HTR-8/SVneo (cell line): ENCODE results near the gene SORL1-AS1.
"Not testable (repeated sequence)": the region's sequence is repeated elsewhere in the genome, so short reads cannot be mapped to it uniquely, and the experiment has no call there.

Source experiments
- DNase-seq: peaks from one replicate; pipeline ENCODE4 v3.0.0; 2011; ENCODE audit warnings: low spot score, mixed read lengths; ENCODE audit not compliant: insufficient read length
- FAIRE-seq: peaks from 2 replicates; lab custom pipeline; 2011; peaks lifted over from hg19 to GRCh38; lab: Jason Lieb, UNC

Gene SORL1-AS1

GRCh38 chr11:121452609-121453150 lies at the start of gene SORL1-AS1:
TSS of gene SORL1-AS1 (minus strand) at chr11:121452967.
- FAIRE-seq (no peak), DNase-seq (peak; percentile 10)

DNA sequence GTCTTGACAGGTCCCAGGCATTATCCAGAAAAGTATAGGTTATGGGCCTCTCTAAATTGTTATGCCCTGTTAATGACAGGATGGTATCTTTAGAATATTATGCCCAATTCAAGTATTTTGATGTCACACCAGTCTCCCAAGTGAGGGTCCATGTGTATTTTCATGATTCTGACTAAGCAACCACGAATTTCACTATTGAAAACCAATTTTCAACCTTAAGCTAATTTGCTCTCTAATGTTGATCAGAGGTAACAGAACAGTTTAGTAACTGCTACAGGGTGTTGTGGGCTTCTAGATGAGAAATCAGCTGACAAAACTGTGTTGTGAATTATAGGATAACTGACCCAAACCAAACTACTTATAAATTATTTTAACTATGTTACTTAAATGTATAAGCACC lies 48.0 kb upstream of the SORL1-AS1 start:
- DNase-seq: no peak
- FAIRE-seq: no peak

GRCh38 chr11:121500275-121500674 lies 47.5 kb upstream of the SORL1-AS1 start:
- FAIRE-seq (no peak), DNase-seq (no peak)

DNA sequence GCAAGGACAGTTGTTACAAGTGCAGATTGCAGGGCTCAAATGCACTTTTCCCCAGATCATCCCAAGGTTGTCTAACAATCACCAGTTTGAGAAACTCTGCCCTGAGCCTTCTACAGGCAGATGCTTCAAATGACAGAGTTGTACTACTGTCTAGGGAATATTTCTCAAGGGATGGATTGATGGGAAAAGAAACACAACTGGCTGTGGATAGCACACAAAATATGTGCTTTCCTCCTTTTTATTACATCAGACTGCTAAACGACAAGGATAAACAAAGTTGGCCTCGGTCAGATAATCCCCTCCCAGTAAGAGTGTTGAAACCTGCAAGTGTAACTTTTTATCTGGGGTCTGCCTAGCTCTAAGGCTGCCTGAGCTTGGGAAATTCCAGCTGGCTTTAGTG lies 46.6 kb upstream of the SORL1-AS1 start:
- no peak for FAIRE-seq
- DNase-seq: no peak

DNA sequence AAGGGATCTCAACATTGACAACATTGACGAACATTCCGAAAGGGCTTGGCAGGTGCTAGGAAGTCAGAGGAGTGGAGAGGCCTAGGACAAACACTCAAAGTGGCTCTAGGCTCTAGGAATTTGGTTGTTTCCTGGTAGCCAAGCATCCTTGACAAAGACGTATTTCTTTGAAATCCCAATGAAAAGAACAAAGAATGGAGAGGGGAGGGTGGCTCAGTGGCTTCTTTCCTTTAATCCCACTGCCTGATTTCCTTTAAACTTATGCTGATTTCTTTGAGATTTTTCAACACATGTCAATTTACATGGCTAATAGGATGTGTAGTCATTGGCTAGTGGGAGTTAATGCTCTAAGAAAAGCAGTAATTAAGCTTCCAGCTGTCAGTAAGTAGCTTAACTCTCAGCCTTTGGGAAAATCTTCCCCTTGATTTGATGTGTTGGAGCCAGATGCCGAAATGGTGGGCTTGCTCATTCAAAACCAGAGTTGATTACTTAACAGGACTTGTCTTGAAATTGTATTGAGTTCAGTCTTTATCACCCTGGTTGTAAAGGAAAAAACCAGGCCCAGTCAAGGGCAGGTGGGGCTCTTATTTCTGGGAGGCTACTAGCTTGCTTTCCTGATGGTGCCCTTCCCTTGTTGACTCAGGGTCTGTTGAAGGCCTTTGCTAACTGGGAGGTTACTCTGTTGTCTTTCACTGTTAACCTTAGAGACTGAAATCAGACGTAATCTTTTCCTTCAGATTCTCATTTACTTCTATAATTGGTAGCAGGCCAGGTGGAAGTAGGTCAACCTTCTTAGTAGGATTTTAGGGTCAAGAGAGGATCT lies 44.6 kb upstream of the SORL1-AS1 start:
- no peak for DNase-seq
- FAIRE-seq: no peak

DNA sequence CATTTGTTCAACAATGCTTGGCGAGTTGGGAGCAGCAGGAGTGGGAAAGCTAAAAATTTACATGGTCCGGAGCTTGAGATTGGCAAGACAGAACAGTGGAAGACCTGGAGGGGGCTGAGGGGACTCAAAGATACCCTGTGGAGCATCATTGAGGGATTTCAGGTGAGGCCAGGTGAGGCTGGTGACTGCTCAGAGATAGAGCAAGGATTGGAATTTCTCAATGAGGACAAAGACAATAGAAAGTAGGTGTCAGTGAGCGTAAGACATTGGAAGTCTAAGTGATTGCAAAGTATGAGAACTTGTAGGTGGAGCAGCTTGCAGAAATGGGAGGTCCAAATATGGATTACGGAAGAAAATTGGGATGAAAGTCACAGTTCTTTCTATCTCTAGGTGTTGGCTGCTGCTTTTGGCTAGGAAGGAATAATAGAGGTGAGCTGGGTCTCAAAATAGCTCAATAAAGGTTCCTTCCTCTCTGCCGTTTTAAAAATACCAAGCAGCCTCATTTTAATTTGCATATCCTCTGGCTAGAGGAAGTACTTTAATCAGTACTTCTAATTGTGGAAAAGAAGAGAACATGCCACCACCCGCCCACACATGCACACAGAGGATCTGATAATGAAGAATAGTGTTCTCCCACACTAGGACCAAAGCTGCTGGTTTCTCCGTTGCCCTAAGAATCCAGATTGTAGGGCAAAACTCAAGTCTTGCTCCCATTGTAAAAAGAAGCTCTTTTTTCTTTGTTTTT lies 41.8 kb upstream of the SORL1-AS1 start:
- FAIRE-seq (no peak), DNase-seq (no peak)

GRCh38 chr11:121489823-121490222 lies 37.1 kb upstream of the SORL1-AS1 start:
- DNase-seq: no peak
- FAIRE-seq: no peak

DNA sequence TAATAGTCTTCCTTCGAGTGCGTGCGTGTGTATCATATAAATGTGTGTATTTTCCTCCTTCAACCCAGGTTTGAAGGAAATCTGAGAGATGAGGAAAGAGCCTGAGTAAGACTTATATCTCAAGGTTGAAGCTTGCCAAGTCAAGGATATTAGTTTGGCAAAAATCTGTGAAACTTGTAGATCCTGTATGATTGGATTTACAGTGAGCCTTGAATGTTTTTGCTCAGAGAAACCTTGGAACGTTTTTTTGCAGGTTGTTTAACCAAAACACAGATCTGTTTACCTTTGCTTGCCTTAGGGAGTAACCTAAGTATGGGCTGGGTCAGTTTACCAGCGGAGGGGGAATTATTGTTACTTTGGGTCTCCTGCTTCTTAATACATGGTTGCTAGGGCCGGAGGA lies 35.9 kb upstream of the SORL1-AS1 start:
- DNase-seq (no peak), FAIRE-seq (no peak)

DNA sequence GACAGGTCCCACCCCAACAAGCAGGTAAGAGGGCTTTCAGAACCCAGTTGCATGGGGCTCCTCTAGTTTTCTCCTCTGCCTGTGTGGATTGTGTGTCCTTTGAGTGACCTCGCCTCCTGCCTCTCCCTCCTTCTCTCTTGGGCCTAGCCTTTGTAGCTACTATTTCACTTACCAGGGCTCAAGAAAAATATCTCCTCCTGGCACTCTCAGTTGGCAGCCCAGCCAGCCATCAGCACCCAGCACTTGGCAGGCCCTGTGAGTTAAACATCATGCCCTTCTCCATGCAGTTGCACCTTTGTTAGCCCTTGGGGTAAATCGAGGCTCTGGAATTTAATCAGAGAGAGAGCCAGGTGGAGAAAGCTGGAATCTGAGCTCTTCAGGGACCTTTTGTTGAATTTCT lies 35.4 kb upstream of the SORL1-AS1 start:
- FAIRE-seq (no peak), DNase-seq (no peak)

DNA sequence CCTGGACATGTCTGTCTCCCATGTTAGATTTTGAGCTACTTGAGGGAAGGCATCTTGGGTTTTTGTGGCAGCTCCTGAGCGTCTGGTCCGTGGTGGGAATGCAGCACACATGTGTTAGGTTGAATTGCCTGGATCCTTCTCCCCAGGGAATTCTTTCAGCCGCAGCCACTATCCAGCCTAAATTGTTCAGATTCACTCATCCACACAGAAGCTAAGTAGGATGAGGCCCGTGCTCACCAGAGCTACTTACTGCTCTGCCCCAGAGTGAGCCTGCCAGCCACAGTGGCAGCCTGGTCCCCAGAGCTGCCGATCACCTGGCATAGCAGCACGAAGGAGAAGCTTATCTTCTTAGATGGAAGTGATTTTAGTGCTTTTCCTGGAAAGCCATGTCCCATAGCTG lies 34.4 kb upstream of the SORL1-AS1 start:
- no peak for DNase-seq
- FAIRE-seq: no peak

- DNase-seq: no peak
- no peak for FAIRE-seq
Observed at GRCh38 chr11:121486054-121486453, 33.3 kb upstream of the SORL1-AS1 start.

GRCh38 chr11:121485216-121485615 lies 32.4 kb upstream of the SORL1-AS1 start:
- FAIRE-seq (no peak), DNase-seq (no peak)

- FAIRE-seq (peak; percentile 4), DNase-seq (no peak)
Observed at GRCh38 chr11:121483805-121484480, 31.2 kb upstream of the SORL1-AS1 start.

DNA sequence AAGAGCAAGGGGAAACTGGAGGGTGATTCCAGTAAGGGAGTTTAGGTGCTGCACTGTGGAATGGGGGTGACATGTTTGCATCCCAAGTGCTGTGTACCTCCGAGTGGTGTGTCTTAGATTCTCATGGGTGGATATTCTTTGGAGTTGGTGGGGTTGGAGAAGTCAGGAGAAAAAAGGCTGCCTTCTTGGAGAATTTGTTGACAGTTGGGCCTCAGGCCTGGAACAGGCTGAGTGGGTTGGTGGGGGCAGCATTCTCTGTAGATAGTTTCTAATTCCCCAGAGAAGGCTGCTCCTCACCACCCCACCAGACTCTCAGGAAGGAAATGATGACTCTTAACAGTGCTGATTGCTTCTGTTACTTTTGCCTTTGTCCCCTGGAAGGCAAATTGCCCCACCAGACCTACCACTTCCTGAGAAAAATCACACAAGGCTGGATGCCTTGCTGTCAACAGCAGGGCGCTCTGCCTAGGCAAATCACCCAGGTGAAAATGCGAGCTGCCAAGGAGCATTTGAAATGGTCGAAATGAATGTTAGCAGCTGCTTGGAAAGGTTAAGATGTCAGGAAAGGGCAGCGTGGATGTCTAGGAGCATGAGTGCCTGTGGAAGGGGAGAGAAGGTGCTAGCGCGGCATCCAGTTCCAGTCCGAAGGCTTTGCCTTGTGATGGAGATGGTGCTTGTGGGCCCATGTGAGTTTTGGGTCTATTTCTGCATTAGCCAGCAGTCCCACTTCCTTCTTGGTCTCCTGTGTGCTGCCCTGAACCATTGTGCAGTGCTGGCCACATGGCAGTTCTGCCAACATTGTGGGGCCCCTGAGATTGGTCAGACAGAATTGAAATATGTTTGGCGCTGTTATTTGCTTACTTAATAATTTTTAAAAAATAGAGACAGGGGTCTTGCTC lies 29.7 kb upstream of the SORL1-AS1 start:
- FAIRE-seq (no peak), DNase-seq (no peak)

GRCh38 chr11:121481484-121482230 lies 28.9 kb upstream of the SORL1-AS1 start:
- FAIRE-seq, DNase-seq: not testable (repeated sequence)

GRCh38 chr11:121479698-121480238 lies 27.0 kb upstream of the SORL1-AS1 start:
- FAIRE-seq (no peak), DNase-seq (no peak)

DNA sequence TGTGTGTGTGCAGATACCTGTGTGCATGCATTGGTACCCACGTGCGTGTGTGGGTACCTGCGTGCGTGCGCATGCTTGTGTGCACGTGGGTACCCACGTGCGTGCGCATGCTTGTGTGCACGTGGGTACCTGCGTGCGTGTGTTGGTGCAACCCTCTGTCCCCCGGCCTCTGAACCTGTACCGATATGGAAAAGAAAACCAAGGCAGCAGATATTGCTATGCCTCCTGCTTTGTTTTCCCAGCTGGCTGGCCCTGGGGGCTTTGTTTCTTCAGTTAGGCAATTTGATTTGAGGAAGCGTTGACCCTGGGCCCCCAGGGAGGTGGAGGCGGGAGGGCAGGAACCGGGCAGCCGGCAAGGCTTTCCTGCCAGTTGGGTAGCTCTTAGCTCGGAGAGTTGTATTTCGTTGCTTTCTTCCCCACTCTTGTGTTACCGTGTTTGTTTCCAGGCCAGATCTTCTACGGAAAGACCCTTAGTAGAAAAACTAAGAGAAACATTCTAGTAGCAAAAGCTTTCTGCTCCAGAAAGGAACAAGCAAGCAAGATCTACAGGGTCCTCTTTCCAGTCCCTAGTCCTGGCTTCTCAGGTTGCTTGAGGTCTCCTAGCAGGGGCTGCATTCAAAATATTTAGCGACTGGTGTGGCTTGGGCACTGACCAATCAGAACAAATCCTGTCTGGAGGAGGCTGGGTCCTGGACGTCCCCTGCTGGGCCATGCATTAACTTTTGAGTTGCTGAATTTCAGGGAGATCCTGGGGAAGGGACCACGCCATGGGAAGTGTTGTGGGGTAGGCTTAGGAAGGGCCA lies 26.3 kb upstream of the SORL1-AS1 start:
- no peak for DNase-seq
- FAIRE-seq: no peak
